Cardiac muscle cell (in vitro differentiated cells and primary cell): ENCODE data around the gene AHCYL2. TPM values are rescaled to one million over a fixed set of nuclear protein-coding genes. Genes with fewer than 3 reads are reported as not detected.

Experiments
- DNase-seq, 2 donors: peaks; one replicate each; pipeline versions ENCODE4 v3.0.0 to v3.0.0-alpha.2; 2010 to 2017; ENCODE audit warnings: low read depth in 1 of 2, low spot score in 1 of 2
- H3K27ac ChIP-seq: fragments of 200-600 bp; sonication (generic); 2 replicates; pipeline ENCODE4 v1.5.1; 2016
- H3K27me3 ChIP-seq: fragments of 200-600 bp; sonication (generic); 2 replicates; pipeline ENCODE4 v1.6.0; 2016; ENCODE audit warnings: control low read depth
- H3K36me3 ChIP-seq: fragments of 200-600 bp; sonication (generic); 2 replicates; pipeline ENCODE4 v1.5.1; 2016; ENCODE audit warnings: control low read depth
- H3K4me1 ChIP-seq: fragments of 200-600 bp; sonication (generic); 2 replicates; pipeline ENCODE4 v1.8.1; 2017; ENCODE audit warnings: low read depth, mild to moderate bottlenecking, mixed run types
- H3K4me3 ChIP-seq: fragments of 200-600 bp; sonication (generic); 2 replicates; pipeline ENCODE4 v1.5.1; 2016; ENCODE audit warnings: mild to moderate bottlenecking
- H3K9me3 ChIP-seq: fragments of 200-600 bp; sonication (generic); 2 replicates; pipeline ENCODE4 v1.5.1; 2017; ENCODE audit warnings: low read depth, mild to moderate bottlenecking, control low read depth
- polyA plus RNA-seq: library from polyadenylated mRNA; unstranded; fragments of >200 nt; fragmentation: Nextera tagmentation; extraction: Ambion mirVana; gene quantifications from 2 replicates; pipeline ENCODE4 v1.2.1, GENCODE V29; 2016
- total RNA-seq: library from RNA; depleted of rRNA; stranded (reverse); fragments of >200 nt; gene quantifications from 2 replicates; pipeline ENCODE4 v1.2.3, GENCODE V29; 2016
- TF ChIP-seq, protein P1 (sequence below): IDR thresholded peaks from 2 replicates; pipeline ENCODE4 v1.5.1; 2012; ENCODE audit warnings: low read depth, mild to moderate bottlenecking, low read length

The AHCYL2 gene
- total and polyA plus RNA-seq, 2 experiments from 2014 or later: 28.5 to 30.8 TPM

DNA sequence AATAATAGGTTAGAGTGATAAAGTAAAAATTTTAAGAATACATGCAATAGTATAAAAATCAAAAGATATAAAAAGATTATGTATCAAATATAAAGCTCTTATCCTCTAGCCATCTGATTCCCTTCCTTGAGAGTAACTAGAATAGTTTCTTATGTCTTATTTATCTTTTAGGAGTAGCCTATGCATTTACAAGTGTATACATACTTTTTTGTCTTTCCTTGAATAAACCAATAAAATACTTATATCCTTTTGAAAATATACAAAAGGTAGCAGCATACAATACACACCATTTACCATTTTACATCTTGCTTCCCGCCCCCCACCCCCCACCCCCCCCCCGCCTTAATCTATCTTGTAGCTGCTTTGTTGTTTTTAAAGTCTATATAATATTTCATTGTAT lies 31.4 kb downstream of the AHCYL2 start:
- H3K27me3 ChIP-seq: no peaks in the 10 kb centered on the region
- H3K36me3 ChIP-seq: no peaks in the 10 kb centered on the region
- H3K4me3 ChIP-seq: no peak overlapping the region
- peaks cover 5% of the 10 kb centered on the region for H3K4me1 ChIP-seq
- TF ChIP-seq, protein P1, sequence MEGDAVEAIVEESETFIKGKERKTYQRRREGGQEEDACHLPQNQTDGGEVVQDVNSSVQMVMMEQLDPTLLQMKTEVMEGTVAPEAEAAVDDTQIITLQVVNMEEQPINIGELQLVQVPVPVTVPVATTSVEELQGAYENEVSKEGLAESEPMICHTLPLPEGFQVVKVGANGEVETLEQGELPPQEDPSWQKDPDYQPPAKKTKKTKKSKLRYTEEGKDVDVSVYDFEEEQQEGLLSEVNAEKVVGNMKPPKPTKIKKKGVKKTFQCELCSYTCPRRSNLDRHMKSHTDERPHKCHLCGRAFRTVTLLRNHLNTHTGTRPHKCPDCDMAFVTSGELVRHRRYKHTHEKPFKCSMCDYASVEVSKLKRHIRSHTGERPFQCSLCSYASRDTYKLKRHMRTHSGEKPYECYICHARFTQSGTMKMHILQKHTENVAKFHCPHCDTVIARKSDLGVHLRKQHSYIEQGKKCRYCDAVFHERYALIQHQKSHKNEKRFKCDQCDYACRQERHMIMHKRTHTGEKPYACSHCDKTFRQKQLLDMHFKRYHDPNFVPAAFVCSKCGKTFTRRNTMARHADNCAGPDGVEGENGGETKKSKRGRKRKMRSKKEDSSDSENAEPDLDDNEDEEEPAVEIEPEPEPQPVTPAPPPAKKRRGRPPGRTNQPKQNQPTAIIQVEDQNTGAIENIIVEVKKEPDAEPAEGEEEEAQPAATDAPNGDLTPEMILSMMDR: no peak
- DNase-seq: no peak
- H3K27ac ChIP-seq: no peak overlapping the region
- no peaks in the 10 kb centered on the region for H3K9me3 ChIP-seq

DNA sequence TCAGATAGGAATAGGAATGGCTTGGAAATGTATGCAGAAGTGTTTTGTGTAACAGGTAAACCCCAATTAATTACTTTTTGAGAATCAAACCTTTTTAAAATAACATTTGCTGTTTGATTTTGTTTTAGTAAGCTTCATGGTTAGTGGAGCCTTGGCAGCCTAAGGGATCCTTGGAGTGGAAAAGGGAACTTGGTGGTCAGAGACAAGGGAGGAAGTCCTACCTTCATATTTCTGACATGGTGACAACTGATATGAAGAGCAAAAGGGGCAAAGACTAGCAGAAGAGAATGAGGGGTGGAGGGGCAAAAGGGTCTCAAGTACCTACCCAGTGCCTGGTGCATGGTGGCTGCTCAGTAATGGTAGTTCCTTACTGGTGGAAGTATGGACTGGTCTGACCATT lies 32.3 kb downstream of the AHCYL2 start:
- H3K27me3 ChIP-seq: no peaks in the 10 kb centered on the region
- TF ChIP-seq, protein P1: no peak
- H3K4me1 ChIP-seq: peaks cover 5% of the 10 kb centered on the region
- no peak overlapping the region for H3K4me3 ChIP-seq
- H3K9me3 ChIP-seq: no peaks in the 10 kb centered on the region
- no peak overlapping the region for H3K27ac ChIP-seq
- no peaks in the 10 kb centered on the region for H3K36me3 ChIP-seq
- no peak for DNase-seq

DNA sequence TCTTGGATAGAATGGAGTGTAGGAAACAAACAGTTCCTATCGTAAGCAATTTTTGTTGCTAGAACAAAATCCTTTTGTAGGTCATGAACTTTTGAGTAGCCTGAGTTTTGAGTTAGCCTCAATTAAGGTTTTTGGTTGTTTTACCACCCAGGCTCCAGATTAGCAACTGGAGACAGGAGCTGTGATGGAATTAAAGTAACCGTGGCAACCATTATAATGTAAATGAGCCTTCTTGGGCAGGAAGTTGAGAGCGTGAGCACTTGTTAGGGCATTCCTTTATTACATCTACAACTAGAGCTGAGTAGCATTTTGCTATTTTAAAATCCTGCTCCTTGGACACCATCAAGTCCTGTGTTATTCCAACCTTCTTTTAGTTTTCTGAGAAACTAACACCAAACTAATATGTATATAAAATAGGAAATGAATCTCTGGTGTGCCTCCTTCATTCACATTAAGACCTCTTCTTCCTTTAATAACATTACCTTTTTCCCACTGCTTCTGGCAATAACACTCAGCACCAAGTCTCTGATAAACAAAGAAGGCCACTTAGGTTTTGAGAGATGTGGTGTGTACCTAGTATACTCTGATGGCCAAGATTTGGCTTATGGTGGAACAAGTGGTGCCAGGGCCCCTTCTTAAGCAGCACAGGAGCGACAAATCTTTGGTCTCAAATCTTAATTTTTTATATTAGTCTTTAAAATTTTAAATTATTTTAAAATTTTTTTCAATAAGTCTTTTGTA lies 34.0 kb downstream of the AHCYL2 start:
- peak in 1 of 2 donors; percentile 8 for DNase-seq
- Histone ChIP-seq H3K4me1 (peaks cover 5% of the 10 kb centered on the region), H3K27me3 (no peaks in the 10 kb centered on the region), H3K9me3 (no peaks in the 10 kb centered on the region), H3K4me3 (no peak overlapping the region), H3K27ac (no peak overlapping the region), H3K36me3 (no peaks in the 10 kb centered on the region)
- TF ChIP-seq, protein P1: no peak

DNA sequence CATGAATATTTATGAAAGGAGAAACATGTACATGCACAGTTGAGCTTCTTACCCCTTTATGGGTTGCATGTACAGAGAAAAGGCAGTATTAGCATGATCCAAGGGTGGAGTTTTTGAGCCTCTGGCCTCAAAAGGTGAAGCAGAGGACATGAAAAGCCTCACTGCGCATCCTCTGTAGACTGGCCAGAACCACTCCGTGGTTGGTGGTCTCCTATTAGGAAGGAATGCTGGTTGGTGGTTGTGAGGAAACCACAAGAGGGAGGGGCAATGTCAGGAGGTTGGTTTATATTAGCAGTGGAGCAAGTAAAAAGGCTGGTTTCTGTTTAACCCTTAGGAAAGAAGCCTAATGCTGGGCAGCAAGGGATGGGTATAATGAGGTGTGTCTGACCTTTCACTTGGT lies 37.5 kb downstream of the AHCYL2 start:
- TF ChIP-seq, protein P1: no peak
- no peak for DNase-seq
- H3K36me3 ChIP-seq: no peaks in the 10 kb centered on the region
- no peak overlapping the region for H3K4me3 ChIP-seq
- no peaks in the 10 kb centered on the region for H3K9me3 ChIP-seq
- no peak overlapping the region for H3K27ac ChIP-seq
- no peaks in the 10 kb centered on the region for H3K27me3 ChIP-seq
- H3K4me1 ChIP-seq: peaks cover 5% of the 10 kb centered on the region

DNA sequence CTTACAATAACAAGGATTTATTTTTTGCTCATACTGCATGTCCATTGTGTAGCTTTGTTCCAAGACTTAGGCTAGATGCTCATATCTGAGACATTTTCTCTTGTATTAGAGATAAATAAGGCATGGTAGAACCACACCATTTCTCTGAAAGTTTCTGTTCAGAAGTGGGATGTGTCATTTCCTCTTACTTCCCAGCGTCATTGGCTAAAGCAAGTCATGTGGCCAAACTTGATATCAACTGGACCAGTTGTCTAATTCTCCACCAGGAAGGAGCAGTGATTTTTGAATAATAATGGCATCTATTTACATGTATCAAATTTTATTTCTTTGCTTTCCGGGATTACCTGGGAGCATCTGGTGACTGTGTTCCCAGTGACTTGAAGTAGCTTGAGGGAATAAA lies 38.3 kb downstream of the AHCYL2 start:
- H3K9me3 ChIP-seq: no peaks in the 10 kb centered on the region
- DNase-seq: no peak
- no peak overlapping the region for H3K27ac ChIP-seq
- H3K4me1 ChIP-seq: peaks cover 5% of the 10 kb centered on the region
- TF ChIP-seq, protein P1: no peak
- H3K4me3 ChIP-seq: no peak overlapping the region
- H3K27me3 ChIP-seq: no peaks in the 10 kb centered on the region
- no peaks in the 10 kb centered on the region for H3K36me3 ChIP-seq

DNA sequence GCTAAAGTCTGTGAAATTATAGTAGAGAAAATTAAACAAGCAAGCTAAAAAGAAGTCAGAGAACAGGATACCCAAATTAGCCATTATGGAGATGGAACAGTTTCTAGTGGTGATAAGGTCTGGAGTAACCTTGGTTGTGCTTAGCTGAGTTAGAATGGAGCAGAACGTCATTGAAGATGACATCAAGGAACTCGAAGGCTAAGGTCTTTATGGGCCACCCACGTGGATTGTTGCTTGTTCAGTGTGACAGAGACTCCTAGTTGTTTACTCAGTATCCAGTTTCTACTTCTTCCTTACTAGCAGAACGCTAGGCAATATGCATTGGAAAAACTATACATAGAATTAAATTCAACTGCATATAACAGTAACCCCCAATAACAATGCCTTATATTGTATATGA lies 39.7 kb downstream of the AHCYL2 start:
- no peaks in the 10 kb centered on the region for H3K4me1 ChIP-seq
- TF ChIP-seq, protein P1: no peak
- no peaks in the 10 kb centered on the region for H3K27me3 ChIP-seq
- no peaks in the 10 kb centered on the region for H3K9me3 ChIP-seq
- no peak overlapping the region for H3K4me3 ChIP-seq
- H3K27ac ChIP-seq: no peak overlapping the region
- H3K36me3 ChIP-seq: no peaks in the 10 kb centered on the region
- no peak for DNase-seq
